Stimulated activated naive CD8-positive, alpha-beta T cell treated with anti-CD3 and anti-CD28 coated beads, Interleukin-15, amount 100 ng/mL, for 72 hours (primary cell): ENCODE measurements around the gene NDRG3.
A peak's percentile ranks its signal among the peaks of the same experiment; 100 is the strongest.

ENCODE experiments used
- ATAC-seq: fragments of 150-1000 bp; cut with Tn5 transposase; 2 replicates; pipeline ENCODE4 v1.10.0; 2021; ENCODE audit warnings: mild to moderate bottlenecking, moderate library complexity
- DNase-seq, 2 donors: peaks; one replicate each; pipeline ENCODE4 v3.0.0; 2021 to 2022
- H3K27ac Mint-ChIP-seq, 2 donors: one replicate each; pipeline ENCODE4 v1.8.0; 2022; ENCODE audit warnings: mild to moderate bottlenecking in 2 of 2, mixed read lengths in 2 of 2, moderate library complexity in 2 of 2
- H3K27me3 Mint-ChIP-seq: one replicate; pipeline ENCODE4 v1.8.0; 2022; ENCODE audit warnings: mixed read lengths
- H3K4me1 Mint-ChIP-seq: one replicate; pipeline ENCODE4 v1.8.0; 2022; ENCODE audit warnings: mild to moderate bottlenecking, mixed read lengths
- H3K4me3 Mint-ChIP-seq, 2 donors: one replicate each; pipeline ENCODE4 v1.8.0; 2022; ENCODE audit warnings: mild to moderate bottlenecking in 2 of 2, mixed read lengths in 2 of 2, moderate library complexity in 1 of 2
- H3K9me3 Mint-ChIP-seq, 2 donors: one replicate each; pipeline ENCODE4 v1.8.0; 2022; ENCODE audit warnings: mixed read lengths in 2 of 2

NDRG3 gene

DNA sequence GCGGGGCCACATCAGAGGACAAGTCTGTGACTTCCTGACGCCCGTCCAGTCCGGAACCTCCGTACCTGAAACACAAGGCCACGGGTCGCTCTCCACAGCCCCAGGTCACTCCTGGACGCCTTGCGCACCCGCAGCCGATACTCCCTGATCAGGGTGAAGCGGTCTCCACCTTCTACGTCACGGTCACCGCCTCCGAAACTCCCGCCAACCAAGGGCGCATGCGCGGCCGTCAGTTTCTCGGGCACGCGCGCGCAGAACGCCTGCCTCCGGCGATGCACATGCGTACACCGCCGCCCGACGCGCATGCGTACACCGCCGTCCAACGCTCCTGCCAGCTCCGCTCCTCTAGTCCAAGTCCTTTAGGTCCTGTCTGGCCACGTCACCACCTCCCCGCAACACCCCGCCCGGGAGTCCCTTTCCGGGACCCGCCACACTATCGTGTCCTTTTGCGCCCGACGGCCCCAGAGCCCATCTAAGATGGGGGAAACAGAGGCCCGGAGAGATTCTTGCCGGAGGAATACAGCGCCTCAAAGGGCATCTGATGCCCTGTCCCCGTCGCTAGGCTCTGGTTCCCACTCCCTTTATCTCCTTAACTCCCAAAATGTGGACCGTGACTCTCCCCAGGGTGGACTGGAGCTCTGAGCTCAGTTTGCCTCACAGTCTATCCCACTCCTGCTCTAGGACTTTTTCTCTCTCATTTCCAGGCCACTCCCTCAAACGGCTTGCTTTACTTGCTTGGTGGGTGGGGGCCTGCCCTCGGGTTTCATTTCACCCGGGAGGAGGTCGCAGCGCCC is 27.9 kb upstream of the NDRG3 start, which contains the start of gene DSN1:
Gene DSN1 (minus strand): TSS at position 167 of the 794 bp plus-strand sequence. CDS start 2,305 bp downstream, outside the sequence.
- Mint-ChIP-seq H3K27ac (peak within 1 kb of the TSS; percentile 96 to 98), H3K4me3 (peak within 1 kb of the TSS; percentile 90 to 92), H3K9me3 (no peaks in the 10 kb centered on the region), H3K27me3 (no peaks in the 10 kb centered on the region), H3K4me1 (peaks cover 35% of the 10 kb centered on the region)
- DNase-seq, result peak; percentile 99
- peak; percentile 91 for ATAC-seq

- DNase-seq, result no peak
- Mint-ChIP-seq H3K27ac (peak overlapping the region; percentile 96 to 98), H3K4me3 (peak overlapping the region; percentile 90 to 92), H3K9me3 (no peaks in the 10 kb centered on the region), H3K4me1 (peaks cover 35% of the 10 kb centered on the region), H3K27me3 (no peaks in the 10 kb centered on the region)
- ATAC-seq, result peak; percentile 55
These were observed 27.3 kb upstream of the NDRG3 start for GRCh38 chr20:36773107-36773596.

DNA sequence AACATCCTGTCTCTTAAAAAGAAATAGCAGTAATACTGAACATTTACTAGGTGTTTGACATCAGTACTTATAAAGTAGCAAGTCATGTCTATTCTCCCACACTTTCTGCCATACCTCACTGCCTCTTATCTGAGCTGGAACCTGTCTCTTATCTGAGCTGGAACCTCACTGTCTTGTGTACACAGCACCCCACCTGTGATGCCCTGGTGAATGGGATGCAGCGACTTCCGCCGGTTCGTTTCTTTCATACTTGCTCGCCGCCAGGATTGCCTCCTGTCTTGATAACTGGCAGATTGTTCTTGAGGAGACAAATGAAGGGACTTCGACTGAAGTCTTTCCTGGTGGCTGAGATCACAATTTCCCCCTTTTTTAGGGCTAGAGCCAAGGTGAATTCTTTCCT is 24.8 kb upstream of the NDRG3 start:
- no peak for DNase-seq
- Mint-ChIP-seq H3K27ac (no peak overlapping the region), H3K9me3 (no peaks in the 10 kb centered on the region), H3K27me3 (no peaks in the 10 kb centered on the region), H3K4me3 (no peak overlapping the region), H3K4me1 (peaks cover 35% of the 10 kb centered on the region)
- ATAC-seq, result no peak

- ATAC-seq (no peak), DNase-seq (no peak)
- peaks cover 29% of the 10 kb centered on the region for H3K4me1 Mint-ChIP-seq
- no peaks in the 10 kb centered on the region for H3K9me3 Mint-ChIP-seq
- H3K27ac Mint-ChIP-seq, result no peak overlapping the region
- H3K27me3 Mint-ChIP-seq, result no peaks in the 10 kb centered on the region
- H3K4me3 Mint-ChIP-seq, result no peak overlapping the region
These were observed 23.0 kb upstream of the NDRG3 start for GRCh38 chr20:36768768-36769430.

GRCh38 chr20:36761125-36761524 is 15.2 kb upstream of the NDRG3 start:
- ATAC-seq, result no peak
- Mint-ChIP-seq H3K27me3 (no peaks in the 10 kb centered on the region), H3K27ac (peak overlapping the region in 1 of 2 donors; percentile 60), H3K9me3 (no peaks in the 10 kb centered on the region), H3K4me3 (no peak overlapping the region), H3K4me1 (no peaks in the 10 kb centered on the region)
- no peak for DNase-seq

DNA sequence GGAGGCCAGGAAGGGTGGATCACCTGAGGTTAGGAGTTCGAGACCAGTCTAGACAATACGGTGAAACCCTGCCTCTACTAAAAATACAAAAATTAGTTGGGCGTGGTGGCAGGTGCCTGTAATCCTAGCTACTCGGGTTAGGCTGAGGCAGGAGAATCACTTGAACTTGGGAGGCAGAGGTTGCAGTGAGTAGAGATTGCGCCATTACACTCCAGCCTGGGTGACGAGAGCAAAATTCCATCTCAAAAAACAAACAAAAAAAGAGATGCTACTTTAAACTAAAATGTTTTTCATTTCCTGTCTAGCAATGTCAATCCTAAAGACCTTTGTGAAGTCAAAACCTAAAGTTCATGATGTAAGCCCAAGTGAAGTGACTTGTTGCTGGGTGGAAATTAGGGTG is 14.8 kb upstream of the NDRG3 start:
- DNase-seq, result no peak
- no peak overlapping the region for H3K27ac Mint-ChIP-seq
- H3K27me3 Mint-ChIP-seq, result no peaks in the 10 kb centered on the region

GRCh38 chr20:36758276-36758675 is 12.4 kb upstream of the NDRG3 start:
- ATAC-seq (no peak), DNase-seq (no peak)
- H3K27me3 Mint-ChIP-seq, result no peaks in the 10 kb centered on the region
- H3K27ac Mint-ChIP-seq, result no peak overlapping the region
- no peaks in the 10 kb centered on the region for H3K9me3 Mint-ChIP-seq
- H3K4me1 Mint-ChIP-seq, result no peaks in the 10 kb centered on the region
- no peak overlapping the region for H3K4me3 Mint-ChIP-seq

More for the DNA sequence above, 14.8 kb upstream of the NDRG3 start:
- ATAC-seq, result no peak
- H3K9me3 Mint-ChIP-seq, result no peaks in the 10 kb centered on the region
- H3K4me3 Mint-ChIP-seq, result no peak overlapping the region
- H3K4me1 Mint-ChIP-seq, result no peaks in the 10 kb centered on the region

- no peaks in the 10 kb centered on the region for H3K27me3 Mint-ChIP-seq
- no peaks in the 10 kb centered on the region for H3K4me1 Mint-ChIP-seq
- no peak overlapping the region for H3K4me3 Mint-ChIP-seq
These were observed 10.6 kb upstream of the NDRG3 start for GRCh38 chr20:36756496-36756895.

DNA sequence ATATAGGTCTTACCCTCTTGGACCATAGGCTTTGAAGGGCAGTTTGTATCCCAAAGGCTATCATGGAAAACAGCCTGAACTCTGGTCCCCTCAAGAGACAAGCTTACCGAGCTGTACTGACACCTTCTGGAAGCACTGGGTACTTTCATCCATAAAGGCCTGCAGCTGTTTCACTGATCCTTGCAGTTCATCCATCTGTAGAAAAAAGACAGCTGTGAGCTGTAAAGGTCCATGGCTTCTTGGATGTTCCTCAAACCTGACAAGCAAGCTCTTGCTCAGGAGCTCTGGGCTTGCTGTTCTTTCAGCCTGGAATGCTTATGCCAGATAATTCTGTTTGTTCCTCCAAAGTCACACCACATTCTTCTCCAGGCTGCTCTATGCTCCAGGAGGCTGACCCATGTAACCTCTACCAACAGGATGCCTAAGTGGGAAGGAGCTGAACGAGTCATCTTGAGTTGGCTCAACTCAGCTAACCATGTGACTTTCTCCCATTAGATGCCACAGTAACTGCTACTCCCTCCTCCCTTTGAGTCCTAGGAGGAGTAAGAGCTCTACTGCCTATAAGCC is 8.8 kb upstream of the NDRG3 start:
- H3K27ac Mint-ChIP-seq, result no peak overlapping the region
- H3K4me3 Mint-ChIP-seq, result no peak overlapping the region
- no peaks in the 10 kb centered on the region for H3K9me3 Mint-ChIP-seq
- ATAC-seq (peak; percentile 72), DNase-seq (peak; percentile 21 to 25)
- H3K4me1 Mint-ChIP-seq, result no peaks in the 10 kb centered on the region
- no peaks in the 10 kb centered on the region for H3K27me3 Mint-ChIP-seq

More at GRCh38 chr20:36756496-36756895, 10.6 kb upstream of the NDRG3 start:
- H3K27ac Mint-ChIP-seq, result no peak overlapping the region
- DNase-seq, result no peak
- ATAC-seq, result no peak
- no peaks in the 10 kb centered on the region for H3K9me3 Mint-ChIP-seq

DNA sequence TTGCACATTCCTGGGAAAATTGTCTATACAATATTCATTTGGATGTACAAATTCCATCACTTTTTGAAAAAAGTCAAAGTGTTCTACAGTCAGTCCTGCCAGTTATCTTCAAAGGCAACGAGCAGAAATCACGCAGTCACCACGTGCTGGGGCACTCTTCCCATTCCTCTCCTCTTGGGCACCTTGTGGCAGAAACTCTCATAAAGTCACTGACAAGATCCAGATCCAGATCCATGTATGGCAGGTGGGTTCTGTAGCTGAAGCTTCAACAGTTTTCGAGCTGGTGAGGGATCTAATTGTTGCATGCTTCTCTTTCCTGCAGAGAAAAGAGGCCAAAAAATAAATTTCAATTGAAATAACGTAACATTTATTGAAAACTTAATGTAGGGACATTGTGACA is 6.7 kb upstream of the NDRG3 start:
- Mint-ChIP-seq H3K9me3 (no peaks in the 10 kb centered on the region), H3K4me3 (no peak overlapping the region), H3K4me1 (no peaks in the 10 kb centered on the region), H3K27me3 (no peaks in the 10 kb centered on the region), H3K27ac (no peak overlapping the region)
- ATAC-seq (no peak), DNase-seq (no peak)

GRCh38 chr20:36745234-36745926 is 510 bp downstream of the NDRG3 start:
- H3K4me3 Mint-ChIP-seq, result peak overlapping the region; percentile 95
- peaks cover 23% of the 10 kb centered on the region for H3K4me1 Mint-ChIP-seq
- no peaks in the 10 kb centered on the region for H3K27me3 Mint-ChIP-seq
- DNase-seq (no peak), ATAC-seq (peak; percentile 69)
- peak overlapping the region in 1 of 2 donors; percentile 42 for H3K27ac Mint-ChIP-seq
- H3K9me3 Mint-ChIP-seq, result no peaks in the 10 kb centered on the region

- H3K27ac Mint-ChIP-seq, result peak overlapping the region in 1 of 2 donors; percentile 38
- DNase-seq, result no peak
These were observed 1.1 kb downstream of the NDRG3 start for GRCh38 chr20:36744764-36745191.

DNA sequence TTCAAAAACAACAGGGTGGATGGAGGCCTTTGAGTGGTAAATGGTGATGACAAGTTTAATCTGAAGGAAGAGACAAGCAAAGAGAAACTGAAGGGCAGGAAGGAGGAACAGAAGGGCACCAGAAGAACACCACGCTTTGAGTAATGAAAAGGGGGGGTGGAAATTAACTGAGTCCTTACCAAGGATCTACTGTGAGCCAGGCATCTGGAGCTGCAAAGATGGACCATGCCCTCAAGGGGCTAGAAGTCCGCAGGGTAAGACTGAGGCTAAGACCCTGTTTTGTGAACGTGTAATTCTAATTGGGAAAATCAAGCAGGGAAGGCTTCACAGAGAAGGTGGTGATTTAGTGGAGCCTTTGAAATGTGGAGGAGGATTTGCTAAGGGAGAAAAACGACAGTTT is 1.6 kb downstream of the NDRG3 start:
- no peak for DNase-seq
- peaks cover 23% of the 10 kb centered on the region for H3K4me1 Mint-ChIP-seq
- no peaks in the 10 kb centered on the region for H3K27me3 Mint-ChIP-seq
- ATAC-seq, result no peak
- H3K9me3 Mint-ChIP-seq, result no peaks in the 10 kb centered on the region
- H3K4me3 Mint-ChIP-seq, result peak overlapping the region; percentile 15 to 55
- H3K27ac Mint-ChIP-seq, result no peak overlapping the region

More at GRCh38 chr20:36744764-36745191, 1.1 kb downstream of the NDRG3 start:
- no peaks in the 10 kb centered on the region for H3K9me3 Mint-ChIP-seq
- peaks cover 23% of the 10 kb centered on the region for H3K4me1 Mint-ChIP-seq
- H3K27me3 Mint-ChIP-seq, result no peaks in the 10 kb centered on the region
- ATAC-seq, result no peak
- peak overlapping the region; percentile 95 for H3K4me3 Mint-ChIP-seq

DNA sequence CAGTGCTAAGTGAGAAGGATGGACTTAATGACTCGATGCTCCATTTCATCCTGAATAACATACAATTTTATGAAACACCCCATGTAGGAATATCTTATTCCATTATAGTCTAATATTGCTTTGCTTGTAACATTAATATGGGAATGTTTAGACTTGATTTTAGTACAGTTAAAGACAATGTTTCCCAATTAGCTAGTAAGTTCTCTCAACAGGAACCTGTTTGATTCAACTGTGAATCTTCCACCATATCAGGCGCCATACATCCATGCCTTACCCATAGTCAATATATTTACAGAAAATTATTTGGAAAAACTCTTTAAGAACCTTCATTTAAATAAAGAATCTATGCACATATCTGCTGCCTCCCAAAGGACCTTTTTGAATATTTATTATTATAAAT is 3.3 kb downstream of the NDRG3 start:
- Mint-ChIP-seq H3K27me3 (no peaks in the 10 kb centered on the region), H3K27ac (no peak overlapping the region), H3K4me1 (peaks cover 23% of the 10 kb centered on the region), H3K9me3 (no peaks in the 10 kb centered on the region), H3K4me3 (no peak overlapping the region)
- ATAC-seq, result no peak
- no peak for DNase-seq

GRCh38 chr20:36741072-36741471 is 4.8 kb downstream of the NDRG3 start:
- H3K9me3 Mint-ChIP-seq, result no peaks in the 10 kb centered on the region
- H3K4me3 Mint-ChIP-seq, result no peak overlapping the region
- ATAC-seq (no peak), DNase-seq (no peak)
- H3K4me1 Mint-ChIP-seq, result peaks cover 24% of the 10 kb centered on the region
- H3K27me3 Mint-ChIP-seq, result no peaks in the 10 kb centered on the region
- H3K27ac Mint-ChIP-seq, result no peak overlapping the region
